K562 (cell line): Measurements from ENCODE around the gene ZFR2. TPM values are rescaled to one million over a fixed set of nuclear protein-coding genes. Genes with fewer than 3 reads are reported as not detected.

Source experiments
- ADNP ChIP-seq: fragments of 200-800 bp; sonication (Bioruptor generic); IDR thresholded peaks from 2 replicates; pipeline ENCODE4 v1.6.1; 2016; ENCODE audit warnings: missing genetic modification characterization, missing compliant biosample characterization
- ARNT ChIP-seq, 2 experiments: fragments of 450-650 bp; IDR thresholded peaks; 2 replicates each; pipeline ENCODE4 v1.6.1; 2016; ENCODE audit warnings: mild to moderate bottlenecking in 1 of 2
- CBX3 ChIP-seq, 2 experiments: IDR thresholded peaks; 1 replicate in 1 of 2; 2 replicates in 1 of 2; pipeline ENCODE4 v1.6.1; 2012; ENCODE audit warnings: inconsistent platforms in 2 of 2, low read length in 2 of 2, borderline replicate concordance in 1 of 2, control low read depth in 1 of 2
- EWSR1 ChIP-seq: fragments of 450-650 bp; IDR thresholded peaks from 2 replicates; pipeline ENCODE4 v1.6.1; 2018; ENCODE audit warnings: borderline replicate concordance, mild to moderate bottlenecking, low read depth, moderate library complexity; ENCODE audit not compliant: partially characterized antibody
- GABPA ChIP-seq: fragments of 200-800 bp; sonication (Bioruptor generic); conservative IDR thresholded peaks from 2 replicates; pipeline ENCODE4 v1.6.1; 2016; ENCODE audit warnings: low read depth, missing genetic modification characterization, missing compliant biosample characterization
- JUND ChIP-seq, 2 experiments: IDR thresholded peaks; 2 replicates in 1 of 2; 3 replicates in 1 of 2; pipeline ENCODE4 v1.6.1; 2011; ENCODE audit warnings: borderline replicate concordance in 2 of 2, low read depth in 2 of 2, low read length in 2 of 2, improper control_type of control experiment in 1 of 2, missing biosample characterization in 1 of 2, missing genetic modification characterization in 1 of 2, missing genetic modification reagents in 1 of 2
- KHSRP ChIP-seq: fragments of 450-650 bp; IDR thresholded peaks from 2 replicates; pipeline ENCODE4 v1.6.1; 2017
- L3MBTL2 ChIP-seq: fragments of 450-650 bp; IDR thresholded peaks from 2 replicates; pipeline ENCODE4 v1.6.1; 2016; ENCODE audit warnings: mild to moderate bottlenecking, moderate library complexity
- PRPF4 ChIP-seq: fragments of 200-400 bp; formaldehyde crosslinking; IDR thresholded peaks from one replicate; pipeline ENCODE4 v1.6.1; 2017; ENCODE audit warnings: low read length, low read depth, mild to moderate bottlenecking; ENCODE audit not compliant: insufficient read depth, poor library complexity, severe bottlenecking
- RAD51 ChIP-seq: fragments of 450-650 bp; IDR thresholded peaks from 2 replicates; pipeline ENCODE4 v1.7.1; 2016; ENCODE audit warnings: low read depth, mild to moderate bottlenecking, borderline replicate concordance
- RBM25 ChIP-seq: fragments of 200-400 bp; formaldehyde crosslinking; IDR thresholded peaks from 2 replicates; pipeline ENCODE4 v1.6.1; 2018; ENCODE audit warnings: low read length, low read depth, moderate library complexity; ENCODE audit not compliant: severe bottlenecking
- SMARCA5 ChIP-seq: fragments of 450-650 bp; IDR thresholded peaks from 2 replicates; pipeline ENCODE4 v1.6.1; 2016
- TAF15 ChIP-seq: fragments of 200-400 bp; formaldehyde crosslinking; IDR thresholded peaks from 2 replicates; pipeline ENCODE4 v1.6.1; 2017; ENCODE audit warnings: mild to moderate bottlenecking, low read depth, low read length, moderate library complexity
- TCF3 ChIP-seq: sonication (generic); formaldehyde crosslinking; IDR thresholded peaks from 2 replicates; pipeline ENCODE4 v1.4.0; 2020; ENCODE audit warnings: mild to moderate bottlenecking, missing genetic modification reagents
- ZFP36 ChIP-seq: fragments of 150-350 bp; IDR thresholded peaks from 2 replicates; pipeline ENCODE4 v1.6.1; 2018; ENCODE audit warnings: low read length, low read depth; ENCODE audit not compliant: partially characterized antibody
- ZNF175 ChIP-seq: fragments of 200-800 bp; sonication (Bioruptor generic); IDR thresholded peaks from 2 replicates; pipeline ENCODE4 v1.6.1; 2016; ENCODE audit warnings: low read depth, mild to moderate bottlenecking, missing genetic modification characterization, missing compliant biosample characterization
- ZNF23 ChIP-seq: fragments of 250-450 bp; sonication (Bioruptor Pico); IDR thresholded peaks from 2 replicates; pipeline ENCODE4 v1.4.0; 2020; ENCODE audit warnings: mild to moderate bottlenecking
- ZNF707 ChIP-seq: fragments of 250-450 bp; sonication (Bioruptor Pico); conservative IDR thresholded peaks from 2 replicates; pipeline ENCODE4 v1.8.0; 2022; ENCODE audit warnings: inconsistent platforms, mild to moderate bottlenecking, moderate library complexity
- polyA plus RNA-seq, 8 experiments: library from polyadenylated mRNA; depleted of rRNA in 4 of 8; stranded (reverse) in 5 of 8; unstranded in 3 of 8; fragments of >200 nt; fragmentation: Nextera tagmentation in 2 of 8; fragmentation: Illumina TruSeq in 1 of 8; extraction: Ambion mirVana in 2 of 8; extraction: Trizol in 1 of 8; gene quantifications; 2 replicates each; pipeline versions ENCODE4 v1.2.1 to v1.2.3, GENCODE V29; 2011 to 2014; ENCODE audit warnings: inconsistent platforms in 1 of 8, missing spikeins in 1 of 8
- total RNA-seq, 7 experiments: library from RNA; depleted of rRNA in 6 of 7; stranded (reverse); fragments of >200 nt in 6 of 7; fragmentation: Illumina TruSeq in 2 of 7; extraction: Trizol in 2 of 7; gene quantifications; 2 replicates each; pipeline versions ENCODE4 v1.2.1 to v1.2.3, GENCODE V29; 2011 to 2021; ENCODE audit warnings: low replicate concordance in 1 of 7
- TF ChIP-seq, protein P1 (sequence below): IDR thresholded peaks from 2 replicates; pipeline ENCODE4 v1.6.1; 2011; ENCODE audit warnings: borderline replicate concordance, low read depth, mild to moderate bottlenecking, moderate library complexity, low read length; ENCODE audit not compliant: insufficient read depth, poor library complexity, severe bottlenecking
- TF ChIP-seq, protein P2 (sequence below): fragments of 450-650 bp; formaldehyde crosslinking; IDR thresholded peaks from 2 replicates; pipeline ENCODE4 v1.4.0; 2020; ENCODE audit warnings: mild to moderate bottlenecking, moderate library complexity
- TF ChIP-seq, protein P3 (sequence below), 3 experiments: IDR thresholded peaks in 2 of 3; conservative IDR thresholded peaks in 1 of 3; 2 replicates each; pipeline ENCODE4 v1.5.1; 2011 to 2012; ENCODE audit warnings: low read length in 3 of 3, mild to moderate bottlenecking in 3 of 3, control low read depth in 2 of 3, improper control_type of control experiment in 1 of 3, inconsistent platforms in 1 of 3, low read depth in 1 of 3, mixed read lengths in 1 of 3, moderate library complexity in 1 of 3; ENCODE audit not compliant: insufficient read depth in 2 of 3
- TF ChIP-seq, protein P4 (sequence below): fragments of 450-650 bp; formaldehyde crosslinking; IDR thresholded peaks from 2 replicates; pipeline ENCODE4 v1.4.0; 2022; ENCODE audit warnings: missing genetic modification characterization

Gene ZFR2
- total and polyA plus RNA-seq, 9 of the 15 experiments (the other 6 are each of a cell fraction or from before 2014, with no cell fraction given) = 0.03 to 0.59 (median 0.07) TPM; not detected in 6

DNA sequence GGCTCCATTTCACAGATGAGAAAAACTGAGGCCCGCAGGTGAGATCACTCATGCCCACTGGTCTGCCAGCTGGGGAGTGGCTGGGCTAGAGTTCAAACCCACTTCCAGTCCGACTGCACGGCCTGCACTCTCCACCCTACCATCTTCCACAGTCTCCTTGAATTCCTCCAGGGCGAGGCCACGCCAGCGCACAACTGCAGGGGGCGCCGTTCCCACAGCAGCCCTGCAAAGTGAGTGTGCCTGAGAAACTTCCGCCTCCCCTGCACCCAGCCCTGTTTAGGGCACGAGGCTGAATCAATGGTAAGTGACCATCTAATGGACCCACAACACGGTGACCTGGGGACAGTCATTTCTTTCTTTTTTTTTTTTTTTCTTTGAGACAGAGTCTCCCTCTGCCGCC lies 10.8 kb upstream of the ZFR2 start (continued):
- no peak for TF ChIP-seq GABPA (tag)
- no peak for TF ChIP-seq ZNF175
- TF ChIP-seq CBX3 (IDR thresholded peaks at IDR 0.05; ENCODE audit: borderline replicate concordance in 1 of 2, low read length in 2 of 2) = 0 out of 3 replicates have a peak, but pooled peaks of 1 of the 2 experiments have one; percentile 57
- no peak for TF ChIP-seq ZNF23 (CRISPR knock-in tag)
- no peak for TF ChIP-seq TAF15
- no peak for TF ChIP-seq L3MBTL2
- TF ChIP-seq ARNT (IDR thresholded peaks at IDR 0.05) = no peak
- TF ChIP-seq PRPF4 = no peak
- TF ChIP-seq ZFP36 = no peak
- TF ChIP-seq EWSR1 = no peak
- no peak for TF ChIP-seq TCF3
- no peak for TF ChIP-seq ZNF707 (CRISPR knock-in tag)
- no peak for TF ChIP-seq RAD51
- peak; percentile 41 for TF ChIP-seq RBM25
- TF ChIP-seq KHSRP = no peak
- TF ChIP-seq, protein P1, sequence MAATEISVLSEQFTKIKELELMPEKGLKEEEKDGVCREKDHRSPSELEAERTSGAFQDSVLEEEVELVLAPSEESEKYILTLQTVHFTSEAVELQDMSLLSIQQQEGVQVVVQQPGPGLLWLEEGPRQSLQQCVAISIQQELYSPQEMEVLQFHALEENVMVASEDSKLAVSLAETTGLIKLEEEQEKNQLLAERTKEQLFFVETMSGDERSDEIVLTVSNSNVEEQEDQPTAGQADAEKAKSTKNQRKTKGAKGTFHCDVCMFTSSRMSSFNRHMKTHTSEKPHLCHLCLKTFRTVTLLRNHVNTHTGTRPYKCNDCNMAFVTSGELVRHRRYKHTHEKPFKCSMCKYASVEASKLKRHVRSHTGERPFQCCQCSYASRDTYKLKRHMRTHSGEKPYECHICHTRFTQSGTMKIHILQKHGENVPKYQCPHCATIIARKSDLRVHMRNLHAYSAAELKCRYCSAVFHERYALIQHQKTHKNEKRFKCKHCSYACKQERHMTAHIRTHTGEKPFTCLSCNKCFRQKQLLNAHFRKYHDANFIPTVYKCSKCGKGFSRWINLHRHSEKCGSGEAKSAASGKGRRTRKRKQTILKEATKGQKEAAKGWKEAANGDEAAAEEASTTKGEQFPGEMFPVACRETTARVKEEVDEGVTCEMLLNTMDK = peak; percentile 61
- TF ChIP-seq, protein P2, sequence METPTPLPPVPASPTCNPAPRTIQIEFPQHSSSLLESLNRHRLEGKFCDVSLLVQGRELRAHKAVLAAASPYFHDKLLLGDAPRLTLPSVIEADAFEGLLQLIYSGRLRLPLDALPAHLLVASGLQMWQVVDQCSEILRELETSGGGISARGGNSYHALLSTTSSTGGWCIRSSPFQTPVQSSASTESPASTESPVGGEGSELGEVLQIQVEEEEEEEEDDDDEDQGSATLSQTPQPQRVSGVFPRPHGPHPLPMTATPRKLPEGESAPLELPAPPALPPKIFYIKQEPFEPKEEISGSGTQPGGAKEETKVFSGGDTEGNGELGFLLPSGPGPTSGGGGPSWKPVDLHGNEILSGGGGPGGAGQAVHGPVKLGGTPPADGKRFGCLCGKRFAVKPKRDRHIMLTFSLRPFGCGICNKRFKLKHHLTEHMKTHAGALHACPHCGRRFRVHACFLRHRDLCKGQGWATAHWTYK (CRISPR knock-in tag) = no peak
- peak; percentile 54 for TF ChIP-seq ADNP (tag)
- 0 out of 2 replicates have a peak, but pooled peaks have one; percentile 6 for TF ChIP-seq JUND (IDR thresholded peaks at IDR 0.05; ENCODE audit: borderline replicate concordance, low read depth, low read length)
- TF ChIP-seq JUND (tag; IDR thresholded peaks at IDR 0.05; ENCODE audit: borderline replicate concordance, low read depth, low read length) = no peak
- TF ChIP-seq, protein P3, sequence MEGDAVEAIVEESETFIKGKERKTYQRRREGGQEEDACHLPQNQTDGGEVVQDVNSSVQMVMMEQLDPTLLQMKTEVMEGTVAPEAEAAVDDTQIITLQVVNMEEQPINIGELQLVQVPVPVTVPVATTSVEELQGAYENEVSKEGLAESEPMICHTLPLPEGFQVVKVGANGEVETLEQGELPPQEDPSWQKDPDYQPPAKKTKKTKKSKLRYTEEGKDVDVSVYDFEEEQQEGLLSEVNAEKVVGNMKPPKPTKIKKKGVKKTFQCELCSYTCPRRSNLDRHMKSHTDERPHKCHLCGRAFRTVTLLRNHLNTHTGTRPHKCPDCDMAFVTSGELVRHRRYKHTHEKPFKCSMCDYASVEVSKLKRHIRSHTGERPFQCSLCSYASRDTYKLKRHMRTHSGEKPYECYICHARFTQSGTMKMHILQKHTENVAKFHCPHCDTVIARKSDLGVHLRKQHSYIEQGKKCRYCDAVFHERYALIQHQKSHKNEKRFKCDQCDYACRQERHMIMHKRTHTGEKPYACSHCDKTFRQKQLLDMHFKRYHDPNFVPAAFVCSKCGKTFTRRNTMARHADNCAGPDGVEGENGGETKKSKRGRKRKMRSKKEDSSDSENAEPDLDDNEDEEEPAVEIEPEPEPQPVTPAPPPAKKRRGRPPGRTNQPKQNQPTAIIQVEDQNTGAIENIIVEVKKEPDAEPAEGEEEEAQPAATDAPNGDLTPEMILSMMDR (IDR thresholded peaks at IDR 0.05 in 2 of 3, conservative IDR thresholded peaks at IDR 0.05 in 1 of 3; ENCODE audit: insufficient read depth in 2 of 3, low read depth in 1 of 3, low read length in 3 of 3) = peak; percentile 29 to 57 (median 33)
- TF ChIP-seq, protein P4, sequence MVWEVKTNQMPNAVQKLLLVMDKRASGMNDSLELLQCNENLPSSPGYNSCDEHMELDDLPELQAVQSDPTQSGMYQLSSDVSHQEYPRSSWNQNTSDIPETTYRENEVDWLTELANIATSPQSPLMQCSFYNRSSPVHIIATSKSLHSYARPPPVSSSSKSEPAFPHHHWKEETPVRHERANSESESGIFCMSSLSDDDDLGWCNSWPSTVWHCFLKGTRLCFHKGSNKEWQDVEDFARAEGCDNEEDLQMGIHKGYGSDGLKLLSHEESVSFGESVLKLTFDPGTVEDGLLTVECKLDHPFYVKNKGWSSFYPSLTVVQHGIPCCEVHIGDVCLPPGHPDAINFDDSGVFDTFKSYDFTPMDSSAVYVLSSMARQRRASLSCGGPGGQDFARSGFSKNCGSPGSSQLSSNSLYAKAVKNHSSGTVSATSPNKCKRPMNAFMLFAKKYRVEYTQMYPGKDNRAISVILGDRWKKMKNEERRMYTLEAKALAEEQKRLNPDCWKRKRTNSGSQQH = no peak
- TF ChIP-seq SMARCA5 = no peak
